Subcutaneous abdominal adipose tissue (tissue), 5 donors: ENCODE results near the gene SMG1.
"Not testable (repeated sequence)": the region's sequence is repeated elsewhere in the genome, so short reads cannot be mapped to it uniquely, and the experiment has no call there.

Experiments used
- H3K27ac ChIP-seq: one replicate; pipeline ENCODE4 v1.7.0; 2013; ENCODE audit warnings: low read depth, mild to moderate bottlenecking, inconsistent platforms, low read length, moderate library complexity
- H3K27me3 ChIP-seq, 5 donors: one replicate each; pipeline ENCODE4 v1.7.0; 2013; ENCODE audit warnings: low read length in 5 of 5, inconsistent platforms in 1 of 5; ENCODE audit not compliant: control insufficient read depth in 5 of 5, insufficient read depth in 4 of 5
- H3K36me3 ChIP-seq, 5 donors: one replicate each; pipeline ENCODE4 v1.7.0; 2013; ENCODE audit warnings: low read length in 5 of 5; ENCODE audit not compliant: control insufficient read depth in 5 of 5, insufficient read depth in 5 of 5
- H3K4me1 ChIP-seq, 5 donors: one replicate each; pipeline ENCODE4 v1.7.0; 2013; ENCODE audit warnings: low read length in 5 of 5, mild to moderate bottlenecking in 3 of 5, moderate library complexity in 1 of 5; ENCODE audit not compliant: control insufficient read depth in 5 of 5, insufficient read depth in 5 of 5
- H3K4me3 ChIP-seq, 5 donors: one replicate each; pipeline ENCODE4 v1.7.0; 2013; ENCODE audit warnings: low read length in 5 of 5, low read depth in 1 of 5
- H3K9ac ChIP-seq, 5 donors: one replicate each; pipeline ENCODE4 v1.7.0; 2013; ENCODE audit warnings: low read length in 5 of 5, mild to moderate bottlenecking in 4 of 5, moderate library complexity in 3 of 5
- H3K9me3 ChIP-seq, 5 donors: one replicate each; pipeline ENCODE4 v1.7.0; 2013; ENCODE audit warnings: low read length in 5 of 5; ENCODE audit not compliant: control insufficient read depth in 5 of 5
- donor health status: healthy.
- donor health status: healthy.
- donor health status: healthy.
- donor health status: healthy.
- donor health status: healthy.

Gene SMG1

DNA sequence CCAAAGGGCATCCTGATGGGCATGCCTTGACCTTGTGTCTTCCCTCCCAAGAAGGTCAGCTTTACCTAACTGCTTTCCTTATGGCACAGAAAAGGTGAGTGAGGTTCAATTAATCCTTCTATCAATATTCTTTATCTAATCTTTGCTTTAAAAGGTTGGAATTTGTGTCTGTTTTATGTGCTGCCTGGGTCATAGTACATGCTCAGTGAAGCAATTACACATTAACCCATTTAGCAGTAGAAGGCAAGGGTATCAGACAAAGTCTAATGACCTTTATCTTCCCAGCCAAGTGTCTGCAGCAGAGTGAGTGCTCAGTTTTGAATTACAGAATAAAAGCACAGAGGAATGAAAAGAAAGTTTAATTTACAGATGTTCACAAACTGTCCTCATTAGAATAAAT is 63.3 kb downstream of the SMG1 start:
- H3K9me3 ChIP-seq, H3K4me3 ChIP-seq, H3K27me3 ChIP-seq, H3K9ac ChIP-seq, H3K27ac ChIP-seq, H3K4me1 ChIP-seq: not testable (repeated sequence)
- peaks cover 11 to 44% (median 22%) of the 10 kb centered on the region in 5 donors for H3K36me3 ChIP-seq

- Histone ChIP-seq H3K9me3 (no peaks in the 10 kb centered on the region), H3K36me3 (peaks cover 36 to 74% (median 55%) of the 10 kb centered on the region in 5 donors), H3K4me3 (no peak overlapping the region), H3K27me3 (no peaks in the 10 kb centered on the region), H3K9ac (no peak overlapping the region), H3K27ac (no peak overlapping the region), H3K4me1 (peaks cover 0 to 7% (median 3%) of the 10 kb centered on the region in 5 donors)
These were observed 71.0 kb downstream of the SMG1 start for GRCh38 chr16:18855196-18855595.

- Histone ChIP-seq H3K36me3 (peaks cover 45 to 80% (median 67%) of the 10 kb centered on the region in 5 donors), H3K27ac (no peak overlapping the region), H3K27me3 (no peaks in the 10 kb centered on the region), H3K9ac (no peak overlapping the region), H3K4me1 (peaks cover 0 to 7% (median 3%) of the 10 kb centered on the region in 5 donors), H3K4me3 (no peak overlapping the region), H3K9me3 (no peaks in the 10 kb centered on the region)
These were observed 72.5 kb downstream of the SMG1 start for GRCh38 chr16:18853694-18854093.

DNA sequence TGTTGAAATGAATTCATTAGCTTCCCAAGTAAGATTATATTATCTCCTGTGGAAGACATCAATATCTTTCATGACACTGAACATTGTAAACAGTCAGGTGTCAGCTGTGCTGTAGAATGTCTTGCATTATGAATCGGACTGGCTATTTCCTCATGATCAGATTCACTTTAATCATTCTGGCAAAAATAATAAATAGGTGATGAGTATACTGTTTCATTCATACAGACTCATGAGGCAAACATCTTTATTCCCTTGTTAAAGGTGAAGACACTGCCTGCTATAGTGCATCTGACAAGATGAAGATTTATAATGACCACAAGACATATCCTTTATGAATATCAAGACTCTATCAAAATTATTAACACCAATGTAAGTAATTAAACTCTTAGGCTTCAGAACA is 73.6 kb downstream of the SMG1 start:
- Histone ChIP-seq H3K9ac (no peak overlapping the region), H3K4me1 (peaks cover 0 to 7% (median 3%) of the 10 kb centered on the region in 5 donors), H3K4me3 (no peak overlapping the region), H3K36me3 (peaks cover 44 to 83% (median 74%) of the 10 kb centered on the region in 5 donors), H3K9me3 (no peaks in the 10 kb centered on the region), H3K27ac (no peak overlapping the region), H3K27me3 (no peaks in the 10 kb centered on the region)

- Histone ChIP-seq H3K4me3 (no peak overlapping the region), H3K4me1 (no peaks in the 10 kb centered on the region), H3K9ac (no peak overlapping the region), H3K27me3 (no peaks in the 10 kb centered on the region), H3K27ac (no peak overlapping the region), H3K9me3 (no peaks in the 10 kb centered on the region), H3K36me3 (peaks cover 63 to 87% (median 83%) of the 10 kb centered on the region in 5 donors)
These were observed 79.8 kb downstream of the SMG1 start for GRCh38 chr16:18846416-18846815.

GRCh38 chr16:18842565-18842964 is 83.6 kb downstream of the SMG1 start:
- peaks cover 49 to 78% (median 73%) of the 10 kb centered on the region in 5 donors for H3K36me3 ChIP-seq

GRCh38 chr16:18841833-18842525 is 84.2 kb downstream of the SMG1 start:
- H3K4me3 ChIP-seq, result no peak overlapping the region
- H3K9ac ChIP-seq, result no peak overlapping the region
- H3K4me1 ChIP-seq, result peaks cover 0 to 18% (median 3%) of the 10 kb centered on the region in 5 donors
- no peaks in the 10 kb centered on the region for H3K27me3 ChIP-seq
- no peak overlapping the region for H3K27ac ChIP-seq
- no peaks in the 10 kb centered on the region for H3K9me3 ChIP-seq
- peaks cover 50 to 78% (median 73%) of the 10 kb centered on the region in 5 donors for H3K36me3 ChIP-seq

More at GRCh38 chr16:18842565-18842964, 83.6 kb downstream of the SMG1 start:
- Histone ChIP-seq H3K4me3 (no peak overlapping the region), H3K27ac (no peak overlapping the region), H3K4me1 (peaks cover 0 to 18% (median 3%) of the 10 kb centered on the region in 5 donors), H3K9me3 (no peaks in the 10 kb centered on the region), H3K27me3 (no peaks in the 10 kb centered on the region), H3K9ac (no peak overlapping the region)

- no peaks in the 10 kb centered on the region for H3K9me3 ChIP-seq
- peak overlapping the region in 1 of 5 donors; percentile 25 for H3K9ac ChIP-seq
- no peaks in the 10 kb centered on the region for H3K27me3 ChIP-seq
- H3K4me3 ChIP-seq, result peak overlapping the region in 1 of 5 donors; percentile 53
- H3K27ac ChIP-seq, result no peak overlapping the region
- peaks cover 0 to 18% (median 3%) of the 10 kb centered on the region in 5 donors for H3K4me1 ChIP-seq
- peaks cover 46 to 82% (median 74%) of the 10 kb centered on the region in 5 donors for H3K36me3 ChIP-seq
These were observed 86.7 kb downstream of the SMG1 start for GRCh38 chr16:18839555-18839954.

GRCh38 chr16:18836702-18837101 is 89.5 kb downstream of the SMG1 start:
- no peaks in the 10 kb centered on the region for H3K9me3 ChIP-seq
- H3K27me3 ChIP-seq, result no peaks in the 10 kb centered on the region
- no peak overlapping the region for H3K27ac ChIP-seq
- H3K4me1 ChIP-seq, result peaks cover 0 to 18% (median 3%) of the 10 kb centered on the region in 5 donors
- no peak overlapping the region for H3K4me3 ChIP-seq
- no peak overlapping the region for H3K9ac ChIP-seq
- H3K36me3 ChIP-seq, result peaks cover 55 to 93% (median 83%) of the 10 kb centered on the region in 5 donors

DNA sequence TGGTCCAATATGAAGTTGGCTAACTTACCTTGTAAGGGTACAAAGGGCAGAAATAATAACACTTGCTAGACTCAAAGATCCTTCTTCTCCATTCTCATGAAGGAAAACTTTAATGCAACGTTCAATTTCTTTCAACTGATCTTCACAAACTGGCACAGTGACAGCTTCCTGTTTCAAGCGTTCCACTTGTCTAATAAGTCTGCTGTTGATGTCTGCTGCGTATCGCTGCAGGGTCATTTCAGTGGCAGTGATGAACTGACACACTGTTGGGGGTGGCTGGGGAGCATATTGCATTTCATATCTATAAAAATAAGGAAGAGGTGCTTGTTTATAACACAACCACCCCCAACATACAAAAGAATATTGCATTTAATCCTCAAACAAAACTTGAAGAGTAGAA is 91.3 kb downstream of the SMG1 start:
- no peaks in the 10 kb centered on the region for H3K27me3 ChIP-seq
- H3K36me3 ChIP-seq, result peaks cover 61 to 94% (median 89%) of the 10 kb centered on the region in 5 donors
- no peak overlapping the region for H3K9ac ChIP-seq
- H3K27ac ChIP-seq, result no peak overlapping the region
- no peak overlapping the region for H3K4me3 ChIP-seq
- H3K9me3 ChIP-seq, result no peaks in the 10 kb centered on the region
- peaks cover 0 to 9% (median 0%) of the 10 kb centered on the region in 5 donors for H3K4me1 ChIP-seq
